Left renal pelvis (tissue), 4 donors: Measurements from ENCODE around the gene CCDC178. TPM values are rescaled to one million over a fixed set of nuclear protein-coding genes. Genes with fewer than 3 reads are reported as not detected.
"Not testable (repeated sequence)": the region's sequence is repeated elsewhere in the genome, so short reads cannot be mapped to it uniquely, and the experiment has no call there.

Experiments used
- DNase-seq, 4 donors: peaks; one replicate each; pipeline ENCODE4 v3.0.0-alpha.2; 2013; ENCODE audit warnings: low read depth in 4 of 4, low spot score in 3 of 4
- polyA plus RNA-seq, 4 donors: library from polyadenylated mRNA; unstranded; fragments of 120-200 nt; gene quantifications; one replicate each; pipeline ENCODE4 v1.2.1, GENCODE V29; 2013; ENCODE audit not compliant: insufficient read length in 4 of 4

The CCDC178 gene
- polyA plus RNA-seq, 4 donors: 0.81 to 3.3 (median 2.1) TPM

- DNase-seq: no peak
Measured at GRCh38 chr18:33355756-33356155, 84.8 kb downstream of the CCDC178 start.

GRCh38 chr18:33355263-33355662 lies 85.3 kb downstream of the CCDC178 start:
- no peak for DNase-seq

- no peak for DNase-seq
Measured at GRCh38 chr18:33350256-33350655, 90.3 kb downstream of the CCDC178 start.

- not testable (repeated sequence) for DNase-seq
Measured at GRCh38 chr18:33339733-33340132, 100.8 kb downstream of the CCDC178 start.

- no peak for DNase-seq
Measured at GRCh38 chr18:33334781-33335180, 105.7 kb downstream of the CCDC178 start.

- DNase-seq: no peak
Measured at GRCh38 chr18:33330711-33331110, 109.8 kb downstream of the CCDC178 start.

- no peak for DNase-seq
Measured at GRCh38 chr18:33326975-33327374, 113.5 kb downstream of the CCDC178 start.

- no peak for DNase-seq
Measured at GRCh38 chr18:33317640-33318039, 122.9 kb downstream of the CCDC178 start.

GRCh38 chr18:33316146-33316587 lies 124.4 kb downstream of the CCDC178 start:
- DNase-seq: no peak

- no peak for DNase-seq
Measured at GRCh38 chr18:33307520-33307919, 133.0 kb downstream of the CCDC178 start.

- no peak for DNase-seq
Measured at GRCh38 chr18:33304277-33304676, 136.2 kb downstream of the CCDC178 start.

GRCh38 chr18:33291539-33291938 lies 149.0 kb downstream of the CCDC178 start:
- no peak for DNase-seq

GRCh38 chr18:33288082-33288716 lies 152.3 kb downstream of the CCDC178 start:
- DNase-seq: no peak

GRCh38 chr18:33282709-33283333 lies 157.7 kb downstream of the CCDC178 start:
- no peak for DNase-seq

- DNase-seq: no peak
Measured at GRCh38 chr18:33282142-33282541, 158.4 kb downstream of the CCDC178 start.

- DNase-seq: no peak
Measured at GRCh38 chr18:33277431-33277830, 163.1 kb downstream of the CCDC178 start.

- DNase-seq: no peak
Measured at GRCh38 chr18:33275843-33276242, 164.7 kb downstream of the CCDC178 start.

GRCh38 chr18:33270297-33270696 lies 170.2 kb downstream of the CCDC178 start:
- DNase-seq: no peak

GRCh38 chr18:33269223-33269622 lies 171.3 kb downstream of the CCDC178 start:
- DNase-seq: no peak

- no peak for DNase-seq
Measured at GRCh38 chr18:33264566-33264965, 176.0 kb downstream of the CCDC178 start.

GRCh38 chr18:33239298-33239697 lies 201.2 kb downstream of the CCDC178 start:
- DNase-seq: no peak

GRCh38 chr18:33232318-33232626 lies 208.2 kb downstream of the CCDC178 start:
- DNase-seq: no peak
